GM10847 (cell line): ENCODE results near the gene BAMBI.

ENCODE experiments used
- POLR2A ChIP-seq: IDR thresholded peaks from 2 replicates; pipeline ENCODE4 v1.6.1; 2011; ENCODE audit not compliant: insufficient read length; ENCODE audit errors: extremely low read depth

Gene BAMBI

DNA sequence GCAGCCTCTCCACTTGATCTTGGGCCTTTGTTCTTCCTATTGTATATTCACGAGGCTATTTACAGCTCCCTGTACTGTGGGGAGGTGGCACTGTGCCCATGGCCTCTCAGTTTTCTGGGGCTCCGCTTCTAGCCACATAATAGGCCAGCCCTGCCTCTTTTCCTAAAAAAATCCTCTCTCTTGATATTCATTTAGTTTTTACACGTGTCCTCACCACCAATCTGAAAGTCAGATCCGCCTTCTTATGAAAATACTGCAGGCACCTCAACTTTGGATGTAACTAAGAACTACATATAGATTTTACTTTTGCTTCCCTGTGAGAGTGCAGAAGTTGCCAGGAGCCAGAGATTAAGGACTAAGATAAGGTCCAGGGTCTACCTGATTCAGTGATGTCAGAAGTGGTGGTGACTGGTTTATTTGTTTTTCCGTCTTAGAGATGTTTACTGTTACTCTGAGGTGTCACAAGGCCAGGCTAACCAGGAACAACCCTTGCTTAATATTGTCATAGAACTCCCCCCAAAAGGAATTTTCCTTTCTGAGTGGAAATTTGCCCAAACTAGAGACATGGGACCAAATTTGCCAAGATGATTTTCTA, 7.8 kb downstream of the BAMBI start:
- no peak for TF ChIP-seq POLR2A

DNA sequence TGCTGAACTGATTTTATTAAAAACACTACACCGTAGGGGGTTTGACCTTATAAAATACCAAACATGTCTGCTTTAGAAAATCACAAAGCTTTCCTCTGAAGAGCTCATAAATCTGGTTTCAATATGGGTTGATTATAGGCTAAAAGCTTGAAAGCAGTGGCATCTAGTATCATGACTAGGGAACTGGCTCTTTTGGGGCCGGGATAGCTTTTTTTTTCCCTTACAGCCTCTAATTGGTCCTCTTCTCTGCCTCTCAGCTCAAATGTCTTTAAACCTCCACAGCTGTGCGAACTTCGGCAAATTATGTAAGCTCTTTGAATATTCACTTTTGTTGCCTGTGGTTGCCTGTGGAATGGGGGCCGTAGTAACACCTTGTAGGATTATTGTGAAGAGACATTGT, 8.4 kb downstream of the BAMBI start:
- no peak for TF ChIP-seq POLR2A

DNA sequence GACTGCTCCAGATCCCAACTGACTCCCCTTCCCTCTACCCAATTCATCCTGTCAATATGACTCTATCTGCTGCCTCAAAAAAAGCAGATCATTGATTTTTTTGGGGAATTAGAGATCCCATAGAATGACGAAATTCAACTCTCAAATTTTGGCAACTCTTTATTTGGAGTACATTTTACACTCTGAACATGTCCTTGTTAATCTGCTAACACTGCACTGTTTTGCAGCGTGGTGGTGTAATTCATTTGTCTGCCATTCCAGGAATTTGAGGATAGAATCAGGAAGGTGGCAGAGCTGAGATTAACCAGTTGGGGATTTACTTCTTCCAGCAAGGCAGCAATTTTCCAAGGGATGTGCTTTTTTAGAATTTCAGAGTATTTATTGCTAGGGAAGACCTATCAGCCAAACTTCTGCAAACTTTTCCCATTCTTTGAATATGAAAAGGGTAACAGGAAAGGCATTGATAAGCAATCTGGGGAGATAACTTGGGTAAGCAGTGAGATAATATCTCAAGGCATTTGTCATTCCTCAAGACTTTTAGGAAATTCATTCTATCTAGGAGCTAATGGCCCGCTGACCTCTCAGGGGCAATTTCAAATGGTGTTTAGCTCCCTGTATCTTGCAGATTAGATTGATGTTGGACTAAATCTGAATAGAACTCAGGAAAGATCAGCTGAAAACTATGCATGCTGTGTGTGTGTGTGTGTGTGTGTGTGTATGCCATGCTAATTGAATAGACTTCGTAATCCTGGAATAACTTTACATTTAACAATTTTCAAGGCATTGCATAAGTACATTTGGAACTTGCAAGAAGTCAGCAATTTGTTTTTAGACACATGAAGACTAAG, 9.7 kb downstream of the BAMBI start:
- no peak for TF ChIP-seq POLR2A

DNA sequence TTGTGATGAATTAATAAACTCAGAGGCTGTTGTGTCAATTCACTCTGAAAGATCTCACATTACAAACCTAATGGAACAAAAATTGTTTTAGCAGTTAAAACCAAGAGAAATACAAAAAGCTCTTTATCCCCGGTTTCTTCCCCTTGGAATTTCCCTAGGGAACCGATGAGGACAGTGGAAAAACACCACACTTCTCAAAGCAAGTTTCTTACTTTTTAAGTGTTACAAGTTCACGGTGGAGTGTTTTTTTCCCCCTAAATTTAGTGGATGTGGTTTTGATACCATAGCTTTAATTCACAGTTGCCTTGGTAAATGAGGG, 10.3 kb downstream of the BAMBI start:
- TF ChIP-seq POLR2A, result no peak

DNA sequence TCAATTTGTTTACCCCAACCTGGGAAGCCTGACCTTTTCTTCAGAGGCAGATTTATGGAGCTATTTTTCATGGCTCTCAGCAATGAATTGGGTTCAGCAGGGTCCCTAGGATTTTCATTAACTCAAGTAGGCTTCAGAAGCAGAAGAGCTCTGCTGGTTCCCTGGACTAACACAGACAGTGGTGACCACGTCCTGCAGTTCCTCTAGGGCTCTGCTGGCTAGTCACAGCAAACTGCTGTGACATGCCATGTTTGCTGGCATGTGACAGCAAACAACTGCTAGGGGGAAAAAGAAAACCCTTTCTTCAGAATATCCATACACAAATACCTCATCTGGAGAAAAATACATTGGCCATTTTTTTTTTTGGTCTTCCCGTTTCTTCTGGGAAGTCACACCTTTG, 13.2 kb downstream of the BAMBI start:
- no peak for TF ChIP-seq POLR2A

DNA sequence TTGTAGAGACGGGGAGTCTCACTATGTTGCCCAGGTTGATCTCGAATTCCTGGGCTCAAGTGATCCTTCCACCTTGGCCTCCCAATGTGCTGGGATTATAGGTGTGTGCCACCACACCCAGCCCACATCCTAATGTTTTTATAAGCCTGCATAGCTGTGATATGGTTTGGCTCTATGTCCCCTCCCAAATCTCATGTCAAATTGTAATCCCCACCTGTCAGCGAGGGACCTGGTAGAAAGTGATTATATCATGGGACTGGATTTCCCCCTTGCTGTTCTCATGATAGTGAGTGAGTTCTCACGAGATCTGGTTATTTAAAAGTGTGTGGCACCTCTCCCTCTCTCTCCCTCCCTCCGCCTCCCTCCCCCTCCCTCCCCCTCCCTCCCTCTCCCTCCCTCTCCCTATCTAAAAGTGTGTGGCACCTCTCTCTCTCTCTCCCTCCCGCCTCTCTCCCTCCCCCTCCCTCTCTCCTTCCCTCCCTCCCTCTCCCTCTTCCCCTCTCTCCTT, 13.9 kb downstream of the BAMBI start:
- TF ChIP-seq POLR2A, result no peak

DNA sequence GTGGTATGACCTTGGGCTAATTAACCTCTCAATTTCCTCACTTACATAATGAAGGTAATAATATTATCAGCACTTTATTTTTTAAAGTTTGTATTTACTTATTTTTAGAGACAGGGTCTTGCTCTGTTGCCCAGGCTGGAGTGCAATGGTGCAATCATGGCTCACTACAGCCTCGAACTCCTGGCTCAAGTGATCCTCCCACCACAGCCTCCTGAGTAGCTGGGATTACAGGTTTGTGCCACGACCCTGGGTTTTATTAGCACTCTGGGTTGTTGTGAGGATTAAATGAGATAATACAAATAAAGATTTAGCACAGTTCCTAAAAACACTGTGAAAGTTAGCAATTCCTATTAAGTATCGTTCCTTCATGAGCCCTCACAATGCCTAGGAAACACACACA, 14.7 kb downstream of the BAMBI start:
- no peak for TF ChIP-seq POLR2A

DNA sequence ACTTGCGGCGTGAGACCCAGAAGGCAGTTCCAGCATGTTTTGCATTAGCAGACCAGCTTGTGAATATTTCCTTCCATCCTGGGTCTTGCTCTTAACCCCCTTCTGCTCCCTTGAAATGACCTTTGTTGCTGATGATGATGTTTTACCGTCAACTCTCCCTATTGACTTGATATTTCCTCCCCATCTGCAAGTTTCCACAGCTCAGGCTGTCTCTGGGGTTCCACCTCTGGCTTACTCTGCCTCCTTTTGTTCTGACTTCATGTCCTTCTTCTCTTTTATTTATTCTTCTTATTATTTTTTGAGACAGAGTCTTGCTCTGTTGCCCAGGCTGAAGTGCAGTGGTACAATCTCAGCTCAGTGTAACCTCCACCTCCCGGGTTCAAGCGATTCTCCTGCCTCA, 17.2 kb downstream of the BAMBI start:
- TF ChIP-seq POLR2A, result no peak

DNA sequence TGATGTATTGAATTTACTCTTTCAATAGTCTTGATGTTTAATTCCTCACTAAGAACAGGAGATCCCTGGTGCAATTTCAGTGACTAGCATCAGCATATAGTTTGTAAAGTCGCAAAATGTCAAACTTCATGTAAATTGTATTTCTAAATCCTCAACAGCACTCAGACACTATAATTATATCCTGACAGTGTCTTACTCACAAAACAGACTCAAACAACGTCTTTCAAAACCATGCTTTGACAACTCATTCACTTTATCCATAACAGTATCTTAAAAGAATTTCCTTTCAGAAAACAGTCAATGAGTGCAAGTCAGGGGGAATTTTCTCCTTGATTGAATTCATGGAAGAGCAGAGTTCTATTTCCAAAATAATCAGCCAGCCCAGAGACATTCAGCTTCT, 20.8 kb downstream of the BAMBI start:
- TF ChIP-seq POLR2A, result no peak

DNA sequence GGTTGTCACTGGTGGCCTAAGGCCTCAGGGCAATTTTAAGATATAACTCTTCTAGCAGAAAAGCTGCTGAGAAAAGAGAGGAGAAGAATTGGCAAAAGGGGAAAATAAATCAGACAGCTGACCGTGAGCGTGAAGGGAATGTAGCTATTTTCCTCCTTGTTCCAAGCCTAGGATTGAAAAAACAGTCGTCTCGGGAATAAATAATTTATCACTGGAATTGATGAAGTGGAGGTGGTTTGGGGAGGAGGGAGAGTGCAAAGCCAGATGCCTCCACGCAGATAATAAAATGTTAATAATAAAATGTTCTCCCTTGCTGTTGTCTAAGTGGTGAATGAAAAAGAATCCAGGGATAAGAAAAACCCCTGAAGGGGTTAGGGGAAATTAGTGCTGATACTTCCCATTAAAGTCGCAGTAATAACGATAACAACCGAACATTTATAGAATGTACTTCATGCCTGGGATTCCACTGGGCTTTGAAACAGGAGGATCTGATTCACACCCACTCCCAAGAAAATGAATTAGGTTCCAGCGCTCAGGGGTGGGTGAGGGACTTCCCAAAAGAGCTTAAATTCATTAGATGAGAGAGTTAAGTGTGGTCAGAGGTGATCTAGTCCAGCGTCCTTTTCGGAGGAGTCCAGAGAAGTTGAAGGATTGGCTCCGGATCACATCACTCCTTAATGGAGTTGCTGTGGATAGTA, 27.3 kb downstream of the BAMBI start:
- TF ChIP-seq POLR2A, result no peak

DNA sequence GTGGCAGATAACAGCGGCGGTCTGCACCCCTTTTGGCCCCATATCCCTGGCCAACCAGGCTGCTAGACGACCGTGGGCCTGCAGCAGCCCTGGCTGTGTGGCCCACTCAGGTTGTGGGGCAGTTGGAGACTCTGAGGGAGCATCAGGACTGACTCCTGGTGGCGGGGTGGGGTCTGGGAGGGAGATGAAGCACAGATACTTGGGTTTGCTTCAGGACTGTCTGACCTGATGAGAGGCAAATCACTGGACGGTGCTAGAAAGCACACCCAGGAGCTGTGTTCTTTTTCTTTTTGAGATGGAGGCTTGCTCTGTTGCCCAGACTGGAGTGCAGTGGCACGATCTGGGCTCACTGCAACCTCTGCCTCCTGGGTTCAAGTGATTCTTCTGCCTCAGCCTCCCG, 28.2 kb downstream of the BAMBI start:
- no peak for TF ChIP-seq POLR2A

DNA sequence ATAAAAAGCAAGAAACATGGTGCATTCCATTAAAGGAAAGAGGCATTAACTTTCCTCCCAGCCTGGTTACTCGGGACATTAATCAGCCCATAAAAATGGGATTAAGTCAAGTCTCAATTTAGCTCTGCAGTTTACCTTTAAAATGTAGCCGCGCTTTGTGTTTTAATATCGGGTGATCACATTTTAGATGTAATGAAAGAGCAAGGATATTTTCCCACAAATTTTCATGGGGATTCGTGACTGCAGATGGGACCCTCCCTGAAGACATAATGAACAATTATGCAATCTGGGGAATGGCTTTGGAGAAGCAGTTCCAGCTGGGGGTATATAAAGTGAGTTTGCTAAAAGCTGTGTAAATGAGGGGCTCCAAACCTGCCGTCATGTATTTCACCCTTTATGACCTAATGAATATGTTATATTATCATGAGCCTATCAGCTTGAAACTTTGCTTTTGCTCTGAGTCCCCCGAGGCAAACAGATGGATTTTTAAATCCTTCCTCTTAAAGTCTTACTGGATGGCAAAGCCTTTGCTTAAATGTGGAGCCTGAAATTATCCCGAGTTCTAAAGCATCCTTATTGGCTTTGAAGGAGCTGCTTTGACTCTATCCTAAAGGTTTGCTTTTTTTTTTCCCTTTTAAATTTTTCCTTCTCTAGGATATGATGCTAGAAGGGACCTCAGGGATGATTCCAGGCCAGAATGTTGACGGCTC, 31.8 kb downstream of the BAMBI start:
- no peak for TF ChIP-seq POLR2A

DNA sequence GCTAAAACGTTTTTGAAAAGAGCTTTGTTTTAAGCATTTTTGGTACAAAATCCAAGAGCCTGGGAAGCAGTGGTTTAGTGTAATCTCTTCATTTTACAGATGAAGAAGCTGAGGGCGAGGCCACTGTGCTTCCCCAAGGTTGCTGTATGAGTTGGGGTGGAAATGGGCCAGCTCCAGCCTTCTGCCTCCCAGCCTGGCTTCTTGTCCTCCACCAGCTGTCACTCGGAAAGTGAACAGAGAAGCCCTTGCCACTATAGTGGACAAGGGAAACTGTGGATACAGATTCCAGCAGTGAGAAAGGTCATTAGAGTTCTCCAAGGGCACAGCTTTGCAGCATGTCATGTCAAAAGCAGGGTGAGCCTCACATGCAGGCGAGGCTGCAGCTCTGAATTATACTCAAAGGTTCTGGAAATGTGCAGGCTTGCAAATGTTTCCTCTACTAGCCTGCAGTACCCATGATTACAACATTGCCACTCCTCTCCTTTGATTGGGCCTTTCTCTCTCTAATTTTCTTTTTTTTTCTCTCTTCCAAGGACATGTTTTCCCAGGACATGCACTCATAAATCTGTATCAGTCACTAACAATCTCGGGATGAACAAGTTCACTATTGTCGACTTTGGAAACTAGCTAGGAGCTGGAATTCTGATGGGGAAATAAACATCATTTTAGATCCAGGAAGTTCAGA, 33.0 kb downstream of the BAMBI start:
- TF ChIP-seq POLR2A, result no peak

DNA sequence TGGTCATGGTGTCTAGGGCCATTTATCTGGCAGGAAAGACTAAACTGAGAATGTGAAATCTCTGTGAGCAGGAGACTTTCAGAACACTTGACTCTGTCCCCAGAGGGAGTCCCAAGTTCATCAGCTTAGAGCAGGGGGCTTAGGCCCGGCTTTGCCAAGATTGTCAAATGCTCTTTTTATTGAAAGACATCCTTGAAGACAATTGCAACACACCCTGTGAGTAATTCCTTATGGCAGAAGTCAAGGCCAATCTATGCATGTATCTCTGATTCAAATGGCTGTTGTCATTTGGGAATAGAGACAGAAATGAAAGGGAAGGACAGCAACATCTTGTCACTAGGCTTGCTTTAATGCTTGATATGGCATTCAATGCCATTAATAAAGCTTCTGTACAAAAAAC, 33.7 kb downstream of the BAMBI start:
- TF ChIP-seq POLR2A, result no peak

DNA sequence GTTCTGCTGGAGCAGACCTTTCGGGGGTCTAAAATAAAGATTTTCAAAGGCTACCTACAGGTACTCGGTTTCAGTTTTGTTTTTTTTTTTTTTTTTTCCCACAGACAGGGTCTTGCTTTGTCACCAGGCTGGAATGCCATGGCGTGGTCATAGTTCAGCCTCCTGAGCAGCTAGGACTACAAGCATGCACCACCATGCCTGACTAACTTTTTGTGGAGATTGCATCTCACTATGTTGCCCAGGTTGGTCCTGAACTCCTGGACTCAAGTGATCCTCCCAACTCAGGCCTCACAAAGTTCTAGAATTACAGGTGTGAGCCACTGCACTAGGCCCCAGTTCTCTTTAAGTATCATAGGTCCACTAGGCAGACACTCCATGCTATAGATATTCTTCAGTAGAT, 34.5 kb downstream of the BAMBI start:
- no peak for TF ChIP-seq POLR2A
